Epithelial cell of esophagus (primary cell): ENCODE data around the gene RAB28.

Experiments
- DNase-seq: peaks from one replicate; pipeline ENCODE4 v3.0.0; 2010; ENCODE audit warnings: low read depth
- H3K4me3 ChIP-seq: 2 replicates; pipeline ENCODE4 v1.5.1; 2011; ENCODE audit warnings: mild to moderate bottlenecking, low read length, control low read depth
- TF ChIP-seq, protein P1 (sequence below): IDR thresholded peaks from 2 replicates; pipeline ENCODE4 v1.5.1; 2011; ENCODE audit warnings: low read depth, mild to moderate bottlenecking, low read length, control low read depth, inconsistent platforms; ENCODE audit not compliant: insufficient read depth; ENCODE audit errors: missing control alignments

Gene RAB28

DNA sequence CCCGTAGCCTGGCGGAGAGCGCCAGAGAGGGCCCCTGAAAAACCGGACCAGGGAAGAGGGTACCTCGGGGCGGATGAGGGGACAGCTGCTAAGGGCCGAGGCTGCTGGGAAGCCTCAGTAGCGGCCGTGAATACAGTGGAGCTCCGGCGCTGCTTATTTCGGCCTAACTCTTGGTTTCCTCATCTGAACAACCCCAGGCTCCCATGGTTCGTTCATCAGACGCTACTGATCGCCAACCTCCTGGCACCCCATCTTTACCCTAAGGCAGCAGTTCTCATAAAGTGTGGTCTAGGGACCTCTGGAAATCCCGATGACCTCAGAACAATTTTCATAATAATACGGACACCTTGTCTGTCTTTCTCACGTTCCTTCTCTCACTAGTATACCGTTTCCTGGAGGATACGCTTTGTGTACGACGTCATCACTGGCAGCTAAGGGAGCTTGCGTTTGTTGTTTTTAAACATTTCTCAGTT, 645 bp upstream of the RAB28 start:
- TF ChIP-seq, protein P1, sequence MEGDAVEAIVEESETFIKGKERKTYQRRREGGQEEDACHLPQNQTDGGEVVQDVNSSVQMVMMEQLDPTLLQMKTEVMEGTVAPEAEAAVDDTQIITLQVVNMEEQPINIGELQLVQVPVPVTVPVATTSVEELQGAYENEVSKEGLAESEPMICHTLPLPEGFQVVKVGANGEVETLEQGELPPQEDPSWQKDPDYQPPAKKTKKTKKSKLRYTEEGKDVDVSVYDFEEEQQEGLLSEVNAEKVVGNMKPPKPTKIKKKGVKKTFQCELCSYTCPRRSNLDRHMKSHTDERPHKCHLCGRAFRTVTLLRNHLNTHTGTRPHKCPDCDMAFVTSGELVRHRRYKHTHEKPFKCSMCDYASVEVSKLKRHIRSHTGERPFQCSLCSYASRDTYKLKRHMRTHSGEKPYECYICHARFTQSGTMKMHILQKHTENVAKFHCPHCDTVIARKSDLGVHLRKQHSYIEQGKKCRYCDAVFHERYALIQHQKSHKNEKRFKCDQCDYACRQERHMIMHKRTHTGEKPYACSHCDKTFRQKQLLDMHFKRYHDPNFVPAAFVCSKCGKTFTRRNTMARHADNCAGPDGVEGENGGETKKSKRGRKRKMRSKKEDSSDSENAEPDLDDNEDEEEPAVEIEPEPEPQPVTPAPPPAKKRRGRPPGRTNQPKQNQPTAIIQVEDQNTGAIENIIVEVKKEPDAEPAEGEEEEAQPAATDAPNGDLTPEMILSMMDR: no peak
- peak overlapping the region; percentile 74 for H3K4me3 ChIP-seq
- peak; percentile 37 for DNase-seq

GRCh38 chr4:13483768-13484121, 395 bp downstream of the RAB28 start:
- TF ChIP-seq, protein P1: no peak
- DNase-seq: peak; percentile 67
- peak overlapping the region; percentile 74 for H3K4me3 ChIP-seq

- H3K4me3 ChIP-seq: peak overlapping the region; percentile 74
- DNase-seq: peak; percentile 10
- TF ChIP-seq, protein P1: no peak
Observed at GRCh38 chr4:13483136-13483767, 888 bp downstream of the RAB28 start.

DNA sequence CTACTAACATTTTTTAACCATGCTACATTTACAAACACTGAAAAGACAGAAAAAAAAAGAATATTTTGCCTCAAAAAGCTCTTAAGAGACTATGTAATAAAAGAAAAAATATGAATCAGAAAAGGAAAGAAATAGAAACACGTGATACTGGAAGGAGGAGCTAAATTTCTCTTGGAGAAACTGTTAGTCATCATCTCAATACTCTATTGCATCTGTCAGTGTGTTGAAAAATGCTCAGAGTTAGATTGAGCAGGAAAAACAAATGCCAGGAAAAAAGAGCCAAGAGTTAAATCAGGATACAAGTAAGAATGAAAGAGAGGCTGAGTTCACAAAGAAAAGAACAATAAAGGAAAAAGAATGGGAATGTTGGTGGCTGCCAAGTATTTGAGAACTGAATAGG, 2.6 kb downstream of the RAB28 start:
- peak; percentile 69 for DNase-seq

DNA sequence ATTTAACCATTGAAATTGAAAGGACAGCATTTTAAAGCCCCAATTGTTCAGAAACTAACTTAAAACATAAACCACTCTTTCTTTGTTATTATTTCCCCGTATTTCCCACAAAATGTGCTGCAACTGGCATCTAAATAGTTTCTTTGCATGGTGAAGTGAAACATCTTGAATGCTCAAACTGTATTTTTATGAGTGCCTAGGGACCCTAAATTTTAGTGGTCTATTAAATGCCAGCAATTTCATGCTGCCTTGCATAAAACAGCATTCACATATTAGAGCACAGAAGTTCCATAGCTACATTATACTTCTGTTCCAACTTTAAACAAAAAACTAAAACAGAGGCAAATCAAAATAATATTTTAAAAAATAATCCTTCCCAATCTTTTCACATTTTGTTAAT, 5.4 kb downstream of the RAB28 start:
- DNase-seq: no peak
- TF ChIP-seq, protein P1: no peak
- H3K4me3 ChIP-seq: no peak overlapping the region

More for the DNA sequence above, 2.6 kb downstream of the RAB28 start:
- no peak overlapping the region for H3K4me3 ChIP-seq
- TF ChIP-seq, protein P1: no peak

- no peak for DNase-seq
Observed at GRCh38 chr4:13478131-13478530, 6.0 kb downstream of the RAB28 start.

DNA sequence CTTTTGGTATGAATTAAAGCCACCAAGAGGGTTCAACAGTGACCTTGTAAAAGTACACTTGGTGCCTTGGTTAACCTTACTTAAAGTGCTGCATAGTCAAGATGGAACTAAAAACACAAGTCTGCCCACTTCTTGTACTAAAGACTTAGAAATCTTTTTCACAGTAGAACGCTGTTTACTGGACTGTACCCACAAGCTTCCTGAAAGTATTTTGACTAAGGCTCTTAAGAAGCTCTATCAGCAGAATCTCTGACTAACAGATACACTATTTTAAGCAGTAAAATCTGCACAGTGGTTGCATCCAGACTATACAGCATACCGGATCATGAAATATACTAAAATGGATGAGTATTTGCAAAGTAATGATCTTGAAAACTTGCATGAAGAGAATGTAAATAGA, 7.2 kb downstream of the RAB28 start:
- H3K4me3 ChIP-seq: no peak overlapping the region
- TF ChIP-seq, protein P1: no peak
- no peak for DNase-seq

More at GRCh38 chr4:13478131-13478530, 6.0 kb downstream of the RAB28 start:
- no peak overlapping the region for H3K4me3 ChIP-seq
- TF ChIP-seq, protein P1: no peak
